ENCODE data around the gene REXO5. TPM values are rescaled to one million over a fixed set of nuclear protein-coding genes. Genes with fewer than 3 reads are reported as not detected.

Gene REXO5
- polyA plus RNA-seq, 1 donor (not counting 4 experiments of a cell fraction or from before 2014, with no cell fraction given): 2.6 TPM

- Histone ChIP-seq H3K4me1 (ENCODE audit: control insufficient read depth, extremely low read depth, insufficient read depth, low read length) (peaks cover 67% of the 10 kb centered on the region), H3K9me3 (ENCODE audit: control insufficient read depth, low read depth, low read length) (no peaks in the 10 kb centered on the region), H3K36me3 (ENCODE audit: control insufficient read depth in 2 of 2, extremely low read depth in 1 of 2, insufficient read depth in 2 of 2, low read length in 2 of 2) (peaks cover 0 to 5% of the 10 kb centered on the region in 2 experiments), H3K27ac (ENCODE audit: control insufficient read depth, insufficient read depth, low read length) (no peak overlapping the region), H3K27me3 (ENCODE audit: control insufficient read depth, extremely low read depth, insufficient read depth, low read length) (no peaks in the 10 kb centered on the region), H3K9ac (ENCODE audit: control insufficient read depth, extremely low read depth, insufficient read depth, low read length) (no peak overlapping the region), H3K9me1 (ENCODE audit: control insufficient read depth, extremely low read depth, insufficient read depth, low read length) (peaks cover 7% of the 10 kb centered on the region), H4K20me1 (ENCODE audit: control insufficient read depth, extremely low read depth, insufficient read depth, low read length) (no peaks in the 10 kb centered on the region), H2AFZ (ENCODE audit: control insufficient read depth, low read length) (no peak overlapping the region), H3K79me2 (ENCODE audit: control insufficient read depth, insufficient read depth, low read length) (peaks cover 75% of the 10 kb centered on the region), H3K4me2 (ENCODE audit: control insufficient read depth, extremely low read depth, insufficient read depth, low read depth, low read length) (no peak overlapping the region), H3K4me3 (ENCODE audit: control insufficient read depth in 2 of 3, extremely low read depth in 1 of 3, insufficient read depth in 2 of 3, low read depth in 1 of 3, low read length in 3 of 3) (no peak overlapping the region)
- no peak for FAIRE-seq
- DNase-seq (ENCODE audit: low read depth, low spot score): no peak
- no peak for TF ChIP-seq EZH2 (IDR thresholded peaks at IDR 0.05; ENCODE audit: low read length)
- no peak for TF ChIP-seq CTCF (optimal IDR thresholded peaks at IDR 0.05 in 1 of 3, IDR thresholded peaks at IDR 0.05 in 1 of 3, conservative IDR thresholded peaks at IDR 0.05 in 1 of 3; ENCODE audit: extremely low read depth in 1 of 3, insufficient read depth in 2 of 3, low read length in 3 of 3)
- dilution Hi-C loops (cut with MboI; ENCODE audit: extremely low pct_ligation_motif_present, low sequenced_read_pairs): no loop called here
These were observed 64.9 kb downstream of the REXO5 start for GRCh38 chr16:20871258-20871657.

- no peaks in the 10 kb centered on the region for H4K20me1 ChIP-seq (ENCODE audit: control insufficient read depth, extremely low read depth, insufficient read depth, low read length)
- no peaks in the 10 kb centered on the region for H3K9me3 ChIP-seq (ENCODE audit: control insufficient read depth, low read depth, low read length)
- no peaks in the 10 kb centered on the region for H3K27me3 ChIP-seq (ENCODE audit: control insufficient read depth, extremely low read depth, insufficient read depth, low read length)
- DNase-seq (ENCODE audit: low read depth, low spot score) (no peak), FAIRE-seq (no peak)
- no peak overlapping the region for H2AFZ ChIP-seq (ENCODE audit: control insufficient read depth, low read length)
- peaks cover 4% of the 10 kb centered on the region for H3K9me1 ChIP-seq (ENCODE audit: control insufficient read depth, extremely low read depth, insufficient read depth, low read length)
- H3K4me1 ChIP-seq (ENCODE audit: control insufficient read depth, extremely low read depth, insufficient read depth, low read length): peaks cover 58% of the 10 kb centered on the region
- TF ChIP-seq EZH2 (IDR thresholded peaks at IDR 0.05; ENCODE audit: low read length) (no peak), CTCF (optimal IDR thresholded peaks at IDR 0.05 in 1 of 3, IDR thresholded peaks at IDR 0.05 in 1 of 3, conservative IDR thresholded peaks at IDR 0.05 in 1 of 3; ENCODE audit: extremely low read depth in 1 of 3, insufficient read depth in 2 of 3, low read length in 3 of 3) (no peak)
- H3K79me2 ChIP-seq (ENCODE audit: control insufficient read depth, insufficient read depth, low read length): peaks cover 81% of the 10 kb centered on the region
- H3K4me3 ChIP-seq (ENCODE audit: control insufficient read depth in 2 of 3, extremely low read depth in 1 of 3, insufficient read depth in 2 of 3, low read depth in 1 of 3, low read length in 3 of 3): no peak overlapping the region
- H3K9ac ChIP-seq (ENCODE audit: control insufficient read depth, extremely low read depth, insufficient read depth, low read length): no peak overlapping the region
- H3K27ac ChIP-seq (ENCODE audit: control insufficient read depth, insufficient read depth, low read length): no peak overlapping the region
- no peak overlapping the region for H3K4me2 ChIP-seq (ENCODE audit: control insufficient read depth, extremely low read depth, insufficient read depth, low read depth, low read length)
- dilution Hi-C loops (cut with MboI; ENCODE audit: extremely low pct_ligation_motif_present, low sequenced_read_pairs): no loop called here
- peaks cover 0 to 2% of the 10 kb centered on the region in 2 experiments for H3K36me3 ChIP-seq (ENCODE audit: control insufficient read depth in 2 of 2, extremely low read depth in 1 of 2, insufficient read depth in 2 of 2, low read length in 2 of 2)
These were observed 65.9 kb downstream of the REXO5 start for GRCh38 chr16:20871941-20872815.
